NCI-H2196 (cell line): ENCODE results near the gene PAGE4.

ENCODE experiments used
- DNase-seq: peaks from one replicate; lab custom pipeline; 2025; ENCODE audit not compliant: unreplicated experiment; lab: John Stamatoyannopoulos, UW

The PAGE4 gene, protein sequence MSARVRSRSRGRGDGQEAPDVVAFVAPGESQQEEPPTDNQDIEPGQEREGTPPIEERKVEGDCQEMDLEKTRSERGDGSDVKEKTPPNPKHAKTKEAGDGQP

DNA sequence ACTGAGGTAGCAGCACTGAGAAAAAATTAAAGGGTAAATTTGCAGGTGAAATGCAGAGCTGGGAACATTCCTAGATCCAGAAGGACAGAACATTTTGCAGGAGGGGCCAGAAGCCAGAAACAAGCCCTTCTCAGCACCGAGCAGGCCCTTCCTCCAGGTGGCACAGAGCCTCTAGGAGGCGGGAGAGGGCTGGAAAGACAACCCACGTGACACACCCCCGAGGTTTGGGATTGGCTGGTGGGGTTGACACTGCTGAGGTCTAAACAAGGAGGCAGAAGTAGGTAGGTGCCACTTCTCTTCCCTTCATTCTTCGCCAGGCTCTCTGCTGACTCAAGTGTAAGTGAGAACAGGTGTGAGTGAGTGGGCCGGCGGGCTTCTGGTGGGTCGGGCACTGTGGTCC, at the start of gene PAGE4:
PAGE4 (plus strand) TSS at position 288 of the 400 bp plus-strand sequence. CDS start 1,126 bp downstream, outside the sequence.
- DNase-seq = no peak

DNA sequence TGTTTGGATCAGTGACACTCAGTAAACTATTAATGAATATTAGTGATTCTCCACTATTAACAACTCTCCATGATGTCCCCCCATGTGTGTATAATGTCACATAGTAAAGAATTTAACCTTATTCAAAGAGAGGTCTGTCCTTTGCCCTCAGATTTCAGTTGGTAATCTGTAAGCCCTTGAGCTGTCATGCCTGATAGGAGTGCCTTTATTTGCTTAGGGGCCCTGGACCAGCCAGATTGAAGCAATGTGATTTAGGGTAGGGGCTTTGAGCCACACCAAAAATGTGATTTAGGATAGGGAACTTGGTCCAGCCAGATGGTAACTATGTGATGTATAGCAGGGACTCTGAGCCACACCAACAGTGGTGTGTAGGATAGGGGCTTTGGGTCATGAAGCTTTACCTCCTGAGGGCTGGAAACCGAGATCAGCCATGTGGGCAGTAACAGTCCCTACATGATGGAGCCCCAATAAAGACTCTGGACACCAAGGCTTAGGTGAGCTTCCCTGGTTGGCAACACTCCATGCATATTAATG, 44.3 kb upstream of the PAGE4 start:
- DNase-seq = no peak

DNA sequence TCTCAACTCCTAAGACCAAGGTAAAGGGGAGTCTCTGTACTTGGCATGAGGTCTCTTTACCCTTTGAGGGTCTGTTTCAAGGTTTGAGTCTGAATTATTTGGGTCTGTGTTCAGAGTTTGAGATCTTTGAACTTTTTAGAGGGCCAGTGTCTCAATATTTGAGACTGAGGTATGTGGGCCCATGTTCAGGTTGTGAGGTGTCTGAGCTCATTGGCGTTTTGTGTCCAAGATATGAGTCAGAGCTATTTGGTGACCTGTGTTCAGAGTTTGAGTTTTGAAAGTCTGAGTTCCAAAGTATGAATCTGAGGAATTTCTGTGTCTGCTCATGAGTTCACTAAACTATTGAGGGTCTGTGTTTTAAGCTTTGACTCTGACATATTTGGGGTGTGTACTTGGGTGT, 36.7 kb upstream of the PAGE4 start:
- no peak for DNase-seq

DNA sequence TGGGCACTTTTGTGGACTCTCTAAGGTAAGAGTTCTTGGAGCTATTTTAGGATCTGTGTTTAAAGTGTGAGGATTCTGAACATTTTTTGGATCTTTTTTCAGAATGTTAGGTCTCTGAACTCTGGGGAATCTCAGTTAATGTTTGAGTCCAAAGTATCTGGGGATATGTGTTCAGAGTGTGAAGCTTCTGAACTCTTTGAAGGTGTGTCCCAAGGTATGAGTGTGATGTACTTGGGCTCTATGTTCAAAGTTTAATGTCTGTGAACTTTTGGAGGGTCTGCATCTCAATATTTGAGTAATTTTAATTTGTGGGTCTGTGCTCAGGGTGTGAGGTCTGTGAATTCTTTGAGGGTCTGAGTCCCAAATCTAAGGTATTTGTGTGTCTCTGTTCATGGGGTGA, 35.4 kb upstream of the PAGE4 start:
- no peak for DNase-seq

DNA sequence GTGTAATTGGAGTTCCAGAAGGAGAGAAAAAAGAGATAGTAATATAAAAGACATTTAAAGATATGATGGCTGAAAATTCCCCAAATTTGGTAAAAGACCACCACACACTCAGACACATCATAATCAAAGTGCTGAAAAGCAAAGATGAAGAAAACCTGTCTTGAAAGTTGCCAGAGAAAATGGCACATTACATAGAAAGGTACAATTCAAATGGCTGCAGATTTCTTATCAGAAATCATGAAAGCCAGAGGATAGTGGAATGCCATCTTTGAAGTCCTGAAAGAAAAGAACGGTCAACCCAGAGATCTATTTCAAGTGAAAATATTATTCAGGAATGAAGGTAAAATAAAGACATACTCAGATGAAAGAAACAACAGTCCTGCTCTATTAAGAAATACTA, 29.3 kb upstream of the PAGE4 start:
- no peak for DNase-seq

DNA sequence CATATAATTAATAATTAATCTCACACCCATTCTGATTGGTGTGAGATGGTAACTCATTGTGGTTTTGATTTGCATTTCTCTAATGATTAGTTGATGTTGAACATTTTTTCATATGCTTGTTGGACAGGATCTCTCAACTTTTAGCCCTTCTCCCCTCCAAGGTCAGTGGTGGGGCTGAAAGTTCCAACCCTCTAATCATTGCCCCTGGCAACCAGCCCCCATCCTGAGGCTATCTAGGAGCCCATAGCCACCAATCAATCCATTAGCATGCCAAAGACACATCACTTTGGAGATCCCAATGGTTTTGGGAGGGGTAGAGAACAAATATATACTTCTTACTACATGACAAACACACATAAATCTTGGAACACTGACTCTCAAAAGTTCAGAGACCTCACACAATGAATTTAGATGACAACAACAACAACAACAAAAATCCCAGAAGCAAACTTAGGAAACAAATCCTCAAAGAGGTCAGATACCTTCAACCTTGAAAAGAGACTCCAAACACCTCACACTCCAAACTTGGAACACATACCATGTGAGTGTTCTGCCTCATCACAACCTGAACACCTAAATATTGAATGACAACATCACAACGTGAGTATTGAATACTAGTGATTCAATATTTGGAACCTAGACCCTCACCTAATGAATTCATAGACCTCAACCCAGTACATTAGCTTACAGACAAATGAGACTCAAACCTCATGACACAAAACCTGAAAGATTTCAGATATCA, 19.0 kb upstream of the PAGE4 start:
- DNase-seq = no peak

DNA sequence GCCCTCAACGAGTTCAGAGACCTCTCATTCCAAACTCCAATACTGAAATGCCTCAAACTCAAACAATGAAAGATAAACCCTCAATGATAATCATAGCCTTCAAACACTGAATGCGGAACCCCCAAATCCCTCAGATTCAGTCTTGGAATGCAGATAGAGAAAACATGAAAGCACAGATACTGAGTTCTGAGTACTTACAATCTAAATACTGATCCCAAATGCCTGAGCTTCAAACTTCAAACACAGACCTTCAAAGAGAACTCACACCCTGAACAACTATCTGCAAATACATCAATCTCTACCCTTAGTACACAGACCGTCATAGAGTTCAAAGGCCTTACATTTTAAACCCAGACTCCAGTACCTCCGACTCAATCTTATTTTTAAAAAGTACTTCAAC, 16.9 kb upstream of the PAGE4 start:
- no peak for DNase-seq

DNA sequence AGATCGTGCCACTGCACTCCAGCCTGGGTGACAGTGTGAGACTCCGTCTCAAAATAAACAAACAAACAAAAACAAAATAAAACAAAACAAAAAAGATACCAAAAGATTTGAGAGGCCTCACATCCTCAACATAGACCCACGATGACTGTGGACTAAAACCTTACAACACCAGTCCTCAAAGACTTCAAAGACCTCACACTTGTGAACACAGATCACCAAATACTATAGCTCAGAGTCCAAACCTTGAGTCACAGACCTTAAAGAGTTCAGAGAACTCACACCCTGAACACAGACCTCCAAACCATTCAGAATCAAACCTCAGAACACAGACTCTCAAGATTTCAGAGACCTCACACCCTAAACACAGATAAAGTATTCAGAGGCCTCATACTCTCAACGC, 12.7 kb upstream of the PAGE4 start:
- no peak for DNase-seq

DNA sequence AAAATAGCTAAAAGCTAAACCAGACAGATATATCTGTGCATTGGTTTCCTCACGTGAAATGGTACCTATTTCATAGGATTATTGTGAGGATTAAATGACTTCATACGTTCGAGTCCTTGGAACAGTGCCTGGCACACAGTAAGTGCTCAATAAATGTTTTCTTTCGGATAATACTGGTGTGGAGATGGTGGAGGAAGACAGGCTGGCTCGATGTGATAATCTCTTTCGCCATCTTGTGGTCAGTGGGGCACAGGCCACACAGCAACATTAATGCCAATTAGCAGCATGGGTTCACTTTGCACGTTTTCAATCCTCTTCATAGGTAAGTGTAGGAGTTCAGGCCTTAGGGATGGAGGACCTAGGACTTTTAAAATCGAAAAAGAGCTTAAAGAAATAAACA, 9.3 kb downstream of the PAGE4 start:
- peak; percentile 30 for DNase-seq

DNA sequence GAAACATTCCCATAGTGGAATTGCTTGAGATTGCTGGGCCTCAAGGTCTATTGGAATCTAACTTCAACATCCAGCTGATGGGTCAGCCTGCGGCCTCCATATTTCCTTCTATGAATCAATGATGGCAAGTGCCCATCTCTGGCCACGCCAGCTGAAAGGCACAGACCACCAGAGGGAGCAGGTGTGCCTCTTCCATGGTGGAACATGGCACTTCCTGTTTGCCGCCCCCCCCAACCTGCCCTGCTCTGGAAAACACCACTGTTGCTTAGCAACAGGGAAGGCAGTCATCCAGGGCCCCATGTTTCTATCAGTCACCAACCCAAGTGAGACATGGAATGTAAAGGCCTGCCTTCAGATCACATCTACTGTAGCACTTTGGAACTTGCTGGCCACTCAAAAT, 11.6 kb downstream of the PAGE4 start:
- DNase-seq = peak; percentile 78

DNA sequence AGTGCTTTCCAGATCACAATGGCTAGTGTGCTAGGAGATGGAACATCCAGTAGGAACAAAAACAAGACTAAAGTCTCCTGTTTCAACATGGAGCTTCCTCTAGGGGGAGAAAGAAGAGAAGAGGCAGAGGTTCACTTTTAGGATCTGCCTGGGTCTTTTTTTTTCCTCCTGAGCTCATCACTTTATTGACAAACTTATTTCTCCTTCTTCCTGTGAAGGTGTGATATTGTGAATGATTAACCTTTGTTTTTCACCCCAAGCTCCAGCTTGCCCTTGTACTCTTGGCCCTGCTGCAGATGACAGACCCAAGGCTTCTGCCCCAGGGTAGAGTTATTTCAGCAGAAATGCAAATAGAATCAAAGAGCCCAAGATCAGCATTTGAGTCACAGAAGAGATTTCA, 13.5 kb downstream of the PAGE4 start:
- DNase-seq = no peak

DNA sequence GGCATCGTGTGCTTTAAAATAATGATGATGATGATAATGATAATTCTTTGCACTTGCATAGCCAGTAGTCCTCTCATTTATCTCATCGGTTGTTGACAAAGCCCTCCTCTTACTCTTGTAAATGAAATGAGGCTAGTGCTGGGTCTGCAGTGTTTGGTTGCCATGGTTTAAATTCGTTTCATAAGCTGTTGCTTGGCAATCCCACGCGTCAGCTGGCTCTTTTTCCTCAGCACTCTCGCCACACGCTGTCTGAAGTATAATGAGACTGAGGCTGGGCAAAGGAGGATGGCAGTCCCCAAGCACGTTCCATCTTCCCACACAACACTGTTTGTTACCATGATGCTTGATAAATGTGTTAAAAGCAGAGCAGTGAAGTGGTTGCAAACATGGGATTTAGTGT, 15.5 kb downstream of the PAGE4 start:
- DNase-seq = peak; percentile 1

DNA sequence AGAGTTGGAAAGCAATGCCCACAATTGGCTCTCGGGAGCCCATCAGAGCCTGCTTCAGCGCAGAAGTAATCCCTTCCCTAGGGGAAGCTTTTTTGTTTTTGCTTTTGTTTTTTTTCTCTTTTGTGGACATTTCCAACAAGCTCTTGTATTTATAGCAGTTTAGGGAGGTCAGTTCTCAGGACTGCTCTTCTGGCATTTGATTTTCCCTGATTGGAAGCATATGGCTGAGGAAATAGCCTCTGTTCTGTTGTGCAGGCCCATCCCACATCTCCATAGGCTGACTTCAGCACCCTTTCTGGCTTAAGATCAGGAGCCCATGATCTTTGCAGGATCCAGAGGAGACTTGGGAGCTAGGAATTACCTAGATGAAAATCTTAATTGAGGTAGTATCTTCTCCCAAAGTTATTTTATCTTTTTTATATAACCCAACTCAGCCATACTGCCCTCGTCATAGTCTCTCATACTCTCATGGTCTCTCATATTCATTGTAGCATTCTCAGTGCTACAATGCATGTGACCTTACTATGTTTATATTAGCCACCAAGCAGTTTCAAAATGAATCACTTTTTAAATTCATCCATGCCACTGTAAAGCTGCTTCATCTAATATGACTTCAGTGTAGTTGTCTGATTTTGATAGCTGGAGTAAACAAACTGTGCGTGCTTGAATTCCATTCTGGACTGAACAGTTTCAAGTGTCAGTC, 16.7 kb downstream of the PAGE4 start:
- no peak for DNase-seq

DNA sequence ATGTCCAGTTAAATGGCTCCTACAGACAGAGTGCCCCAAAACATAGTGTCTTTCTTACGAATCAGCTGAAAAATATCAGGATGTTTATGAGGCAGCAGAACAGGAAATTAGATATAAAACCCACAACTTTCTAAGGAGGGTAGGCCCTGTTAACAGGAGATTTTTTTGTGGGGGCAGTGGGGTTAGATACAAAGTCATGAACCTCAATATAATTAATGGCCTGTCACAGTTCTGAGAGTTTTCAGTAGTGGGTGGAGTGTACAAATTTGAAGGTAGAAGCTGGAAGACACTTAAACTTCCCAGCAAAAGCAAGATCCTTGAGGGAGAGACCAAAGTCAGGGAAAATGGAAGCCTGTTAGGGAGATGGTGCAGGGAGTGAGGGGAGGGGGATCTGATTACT, 17.4 kb downstream of the PAGE4 start:
- DNase-seq = no peak

DNA sequence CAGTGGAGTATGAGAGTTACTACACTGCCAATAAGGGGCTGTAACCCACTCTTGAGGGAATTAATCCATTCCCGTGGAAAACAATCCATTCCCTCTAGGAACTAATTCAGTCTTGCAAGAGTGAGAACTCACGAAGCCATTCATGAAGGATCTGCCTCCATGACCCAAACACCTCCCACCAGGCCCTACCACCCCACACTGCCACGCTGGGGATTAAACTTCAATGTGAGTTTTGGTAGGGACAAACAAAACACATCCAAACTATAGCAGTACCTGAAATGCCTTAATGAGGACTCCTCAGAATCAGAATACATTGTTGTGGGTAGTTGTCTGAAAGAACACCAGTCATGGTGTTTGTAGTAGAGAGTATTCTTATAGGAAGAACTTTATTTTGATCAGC, 19.2 kb downstream of the PAGE4 start:
- no peak for DNase-seq

DNA sequence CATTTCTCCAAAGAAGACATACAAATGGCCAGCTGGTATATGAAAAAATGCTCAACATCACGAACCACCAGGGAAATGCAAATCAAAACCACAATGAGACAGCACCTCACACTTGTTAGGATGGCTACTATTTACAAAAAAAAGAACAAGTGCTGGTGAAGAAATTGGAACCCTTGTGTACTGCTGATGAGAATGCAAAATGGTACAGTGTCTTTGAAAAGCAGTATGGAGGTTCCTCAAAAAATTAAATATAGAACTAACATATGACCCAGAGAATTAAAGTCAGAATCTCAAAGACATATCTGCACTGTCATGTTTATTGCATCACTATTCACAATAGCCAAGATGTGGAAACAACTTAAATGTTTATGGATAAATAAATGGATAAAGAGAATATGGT, 20.9 kb downstream of the PAGE4 start:
- no peak for DNase-seq

DNA sequence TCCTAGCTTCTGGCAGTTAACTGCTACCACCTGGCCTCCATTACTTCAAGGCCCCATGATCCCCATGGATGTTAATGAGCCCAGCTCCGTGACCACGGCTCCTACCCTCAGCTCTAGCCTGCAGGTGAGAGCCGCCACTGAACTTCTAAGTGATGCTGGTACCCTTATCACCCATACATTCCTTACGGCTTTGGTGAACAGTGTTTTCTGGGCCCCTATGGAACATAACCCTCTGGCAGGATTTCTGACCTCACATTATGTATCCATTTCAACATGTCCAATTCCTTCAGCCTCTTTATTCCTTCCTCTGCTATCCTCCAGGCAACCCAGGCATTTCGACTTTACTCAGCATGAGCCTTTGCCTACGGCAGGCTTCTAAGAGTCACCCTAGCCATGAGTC, 24.6 kb downstream of the PAGE4 start:
- no peak for DNase-seq

DNA sequence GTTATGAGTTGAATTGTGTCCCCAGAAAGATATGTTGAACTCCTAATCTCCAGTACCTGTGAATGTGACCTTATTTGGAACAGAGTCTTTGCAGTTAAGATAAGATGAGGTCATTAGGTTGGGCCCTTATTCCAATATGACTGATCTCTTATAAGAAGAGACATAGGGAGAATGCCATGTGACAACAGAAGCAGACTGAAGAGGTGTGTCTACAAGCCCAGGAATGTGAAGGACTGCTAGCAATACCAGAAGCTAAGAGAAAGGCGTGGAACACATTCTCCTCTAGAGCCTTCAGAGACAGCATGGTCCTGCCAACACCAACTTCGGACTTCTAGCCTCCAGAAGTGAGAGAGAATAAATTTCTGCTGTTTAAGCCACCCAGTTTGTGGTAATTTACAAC, 27.7 kb downstream of the PAGE4 start:
- DNase-seq = no peak

DNA sequence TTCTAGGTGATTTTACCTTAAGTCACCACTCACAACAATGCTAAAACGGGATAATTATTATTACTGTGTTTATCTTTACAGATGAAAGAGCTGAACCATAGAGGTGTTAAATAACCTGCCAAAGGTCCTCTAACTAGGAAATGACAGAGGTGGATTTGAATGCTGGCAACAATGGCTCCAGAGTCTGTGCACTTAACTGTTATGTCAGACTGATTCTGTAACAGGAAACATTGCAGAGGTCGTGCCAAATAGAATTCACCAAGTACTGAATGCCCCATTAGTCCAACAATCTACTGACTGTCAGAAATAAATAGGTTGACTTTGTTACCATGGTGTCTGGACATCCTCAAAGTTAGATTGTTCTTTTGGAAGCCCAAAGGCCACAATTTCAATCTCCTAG, 29.2 kb downstream of the PAGE4 start:
- DNase-seq = no peak

DNA sequence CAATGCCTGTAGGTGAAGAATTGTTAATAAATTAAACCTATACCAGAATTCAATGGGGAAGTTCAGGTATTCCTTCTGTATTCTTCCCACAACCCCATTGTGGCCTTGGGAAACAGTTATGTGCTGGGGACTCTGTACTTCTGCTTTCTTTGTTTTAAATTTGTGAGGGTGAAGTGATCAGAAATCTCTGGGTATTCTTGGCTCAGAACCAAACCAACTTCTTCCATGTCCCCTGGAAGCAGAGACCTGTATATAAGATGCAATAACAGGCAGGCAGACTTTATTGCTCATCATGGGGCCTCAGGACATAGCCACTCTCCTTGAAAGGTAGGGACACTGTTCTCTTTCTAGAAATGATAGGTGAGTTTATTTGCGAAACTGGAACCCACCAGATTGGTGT, 30.4 kb downstream of the PAGE4 start:
- no peak for DNase-seq

DNA sequence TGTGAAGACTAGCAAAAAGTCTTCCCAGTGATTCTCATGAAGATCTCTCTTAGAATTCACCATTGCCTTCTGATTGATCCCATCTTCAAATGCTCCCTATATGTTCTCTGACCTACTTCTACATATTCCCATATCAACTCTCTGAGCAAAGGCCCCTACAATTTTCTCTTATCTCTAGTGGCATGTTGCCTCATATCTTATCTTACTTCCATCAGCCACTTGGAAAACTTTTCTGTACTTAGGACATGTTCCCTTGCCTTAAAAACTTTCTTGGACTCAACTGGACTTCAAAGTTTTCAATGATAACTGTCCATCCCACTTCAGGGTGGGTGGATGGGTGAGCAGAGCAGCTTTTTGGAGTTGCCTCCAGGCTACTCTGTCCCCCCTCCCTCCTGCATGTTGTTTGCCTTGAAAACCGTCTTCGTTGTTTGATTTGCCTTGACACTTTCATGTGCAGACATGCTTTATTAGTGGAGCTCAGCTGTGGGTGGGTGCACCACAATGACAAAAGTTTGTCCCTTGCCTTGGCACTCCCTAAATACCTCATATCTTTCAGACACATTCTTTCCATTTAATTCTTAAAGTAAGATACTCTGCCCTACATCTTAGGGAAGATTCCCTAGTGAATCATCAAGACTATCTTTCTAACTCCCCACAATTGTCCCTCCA, 31.9 kb downstream of the PAGE4 start:
- DNase-seq = no peak

DNA sequence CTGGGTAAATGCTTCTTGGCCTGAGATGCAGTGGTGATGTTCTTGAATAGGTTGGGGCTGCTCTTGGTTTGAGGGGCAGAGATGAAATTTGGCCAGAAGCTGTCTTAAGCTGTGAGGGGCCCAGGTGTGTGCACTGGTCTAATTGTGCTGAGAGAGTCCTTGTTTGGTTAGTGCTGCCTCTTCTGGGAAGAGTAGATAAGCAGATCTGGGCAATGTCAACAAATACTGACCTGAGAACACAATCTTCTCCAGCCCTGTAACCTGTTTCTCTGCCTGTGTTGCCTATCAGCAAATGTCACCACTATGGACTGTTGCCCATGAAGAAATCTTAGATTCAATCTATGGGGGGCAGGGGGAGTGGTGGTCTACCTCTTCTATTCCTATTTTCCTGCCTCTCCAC, 33.0 kb downstream of the PAGE4 start:
- DNase-seq = no peak
